GM19468 (cell line): ENCODE data around the gene POPDC2.

Experiments used
- ATAC-seq: cut with Tn5 transposase; IDR thresholded peaks from one replicate; pipeline ENCODE4 v1.9.1; 2021; ENCODE audit warnings: mild to moderate bottlenecking, moderate library complexity, moderate number of reproducible peaks; ENCODE audit not compliant: unreplicated experiment; ENCODE audit errors: extremely low read depth

POPDC2 gene

DNA sequence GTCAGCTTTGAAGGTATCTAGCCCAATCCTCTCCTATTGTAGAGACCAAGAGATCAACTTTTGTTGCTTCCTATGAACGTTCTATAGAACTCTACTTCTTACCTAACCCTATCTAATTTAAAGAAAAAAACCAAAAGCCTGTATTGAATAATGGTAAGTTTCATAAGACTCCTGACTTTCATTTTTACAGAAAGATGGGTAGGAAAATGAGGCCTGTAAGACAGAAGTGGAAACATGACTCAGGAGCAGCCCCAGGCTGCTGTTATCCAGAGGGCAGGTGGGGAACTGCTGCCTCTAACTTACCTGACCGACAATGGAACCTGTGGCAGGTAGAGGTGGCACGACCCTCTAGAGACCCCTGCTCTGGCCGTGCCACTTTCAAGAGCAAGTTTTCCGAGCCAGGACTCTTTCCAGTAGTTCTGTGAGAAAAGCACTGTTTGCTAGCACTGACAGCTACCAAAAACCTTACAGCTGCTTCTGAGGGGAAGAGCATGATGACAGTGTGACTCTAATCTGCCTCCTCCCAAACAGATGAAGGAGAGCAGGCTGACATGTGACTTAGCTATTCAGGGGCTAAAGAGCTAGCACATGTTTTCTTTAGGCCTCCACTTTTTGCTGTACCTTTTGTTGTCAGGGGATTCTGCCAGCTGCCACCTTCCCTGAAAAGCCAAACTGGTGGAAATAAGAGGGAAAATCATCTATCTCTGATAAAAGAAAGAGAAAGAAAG, 17.5 kb downstream of the POPDC2 start:
- no peak for ATAC-seq

GRCh38 chr3:119641416-119641815, 19.0 kb downstream of the POPDC2 start:
- no peak for ATAC-seq

DNA sequence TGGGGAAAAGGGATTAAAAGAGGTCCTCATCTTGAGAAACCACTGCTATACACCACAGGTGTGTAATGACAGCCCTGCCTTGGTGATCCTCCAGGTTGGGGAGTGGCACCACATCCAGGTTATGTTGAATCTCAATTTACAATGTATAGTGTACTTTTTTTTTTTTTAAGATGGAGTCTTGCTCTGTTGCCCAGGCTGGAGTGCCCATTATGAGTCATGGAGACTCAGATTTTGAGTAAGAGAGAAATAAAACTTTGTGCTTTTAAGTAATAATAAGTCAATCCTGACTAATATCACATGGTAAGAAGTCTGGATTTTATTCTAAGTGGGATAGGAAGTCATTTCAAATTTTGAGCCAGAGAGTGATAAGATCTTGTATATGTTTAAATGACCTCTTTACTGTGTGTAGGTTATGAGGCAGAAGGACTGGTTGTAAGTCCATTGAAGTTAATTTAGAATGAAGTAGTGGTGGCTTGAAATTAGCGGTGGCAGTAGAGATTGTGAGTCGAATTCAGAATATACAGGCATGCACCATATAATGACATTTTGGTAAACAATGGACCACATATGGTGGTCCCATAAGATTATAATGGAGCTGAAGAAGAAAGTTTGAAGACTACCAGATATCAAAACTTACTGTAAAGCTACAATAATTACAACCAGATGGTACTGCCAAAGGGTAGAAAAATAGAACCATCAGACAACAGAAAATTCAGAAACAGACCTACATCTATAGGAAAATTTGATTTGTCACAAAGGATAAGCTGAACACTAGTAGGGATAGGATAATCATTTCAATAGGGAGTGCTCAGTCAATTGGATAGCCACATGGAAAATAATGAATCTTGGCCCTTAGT, 20.7 kb downstream of the POPDC2 start:
- no peak for ATAC-seq

DNA sequence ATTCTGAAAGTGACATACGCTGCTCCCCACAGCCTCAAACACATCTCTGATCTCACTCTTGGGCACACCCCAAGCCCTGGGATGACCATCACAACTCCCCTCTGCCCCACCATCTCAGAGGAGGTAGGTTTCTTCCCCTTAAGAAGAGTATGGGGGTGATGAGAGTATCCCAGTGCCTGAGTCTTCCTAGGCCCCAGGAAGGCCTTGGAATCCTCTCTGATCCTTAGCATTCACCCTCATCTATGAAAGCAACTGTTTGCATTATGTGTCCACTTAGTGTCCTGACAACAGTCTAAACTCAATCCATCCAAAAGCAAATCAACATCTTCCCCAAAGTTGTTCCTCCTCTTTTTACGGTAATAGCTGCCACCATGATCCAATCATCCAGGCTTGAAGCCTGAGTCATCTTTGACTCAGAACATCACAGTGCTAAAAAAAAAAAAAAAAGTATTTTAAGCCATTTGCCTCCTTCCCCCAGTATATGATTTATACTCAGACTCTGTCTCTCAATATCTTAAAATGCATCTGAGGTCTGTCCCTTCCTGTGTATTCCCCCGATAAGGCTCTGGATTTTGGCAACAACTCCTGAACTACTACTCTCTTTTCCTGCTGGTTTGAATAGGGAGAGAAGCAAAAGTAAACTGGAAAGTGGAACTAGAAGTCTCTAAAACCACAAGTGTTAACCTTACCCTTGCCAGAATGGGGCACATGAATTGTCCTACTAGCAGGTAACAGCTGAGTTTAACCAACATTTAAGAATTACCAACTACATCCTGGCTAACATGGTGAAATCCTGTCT, 22.5 kb downstream of the POPDC2 start:
- peak; percentile 16 for ATAC-seq

GRCh38 chr3:119636891-119637611, 23.3 kb downstream of the POPDC2 start:
- ATAC-seq: no peak

GRCh38 chr3:119636249-119636648, 24.1 kb downstream of the POPDC2 start:
- no peak for ATAC-seq

DNA sequence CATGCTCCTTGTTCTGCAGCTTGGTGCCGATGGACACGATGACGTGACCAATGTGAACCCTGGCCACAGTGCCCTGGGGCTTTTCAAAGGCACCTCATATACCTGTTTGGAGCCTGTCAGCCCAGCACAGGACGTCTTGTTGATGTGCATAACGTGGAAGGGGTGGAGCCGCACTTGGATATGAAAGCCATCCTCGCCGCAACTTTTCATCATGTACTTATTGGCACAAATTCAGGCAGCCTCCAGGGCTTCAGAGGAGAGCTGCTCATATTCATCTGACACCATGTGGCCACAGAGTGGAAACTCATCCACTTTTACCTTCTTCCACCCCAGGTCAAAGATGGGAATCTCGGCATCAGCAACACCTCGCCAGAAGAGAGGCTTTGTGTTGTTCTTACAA, 24.7 kb downstream of the POPDC2 start:
- ATAC-seq: no peak

DNA sequence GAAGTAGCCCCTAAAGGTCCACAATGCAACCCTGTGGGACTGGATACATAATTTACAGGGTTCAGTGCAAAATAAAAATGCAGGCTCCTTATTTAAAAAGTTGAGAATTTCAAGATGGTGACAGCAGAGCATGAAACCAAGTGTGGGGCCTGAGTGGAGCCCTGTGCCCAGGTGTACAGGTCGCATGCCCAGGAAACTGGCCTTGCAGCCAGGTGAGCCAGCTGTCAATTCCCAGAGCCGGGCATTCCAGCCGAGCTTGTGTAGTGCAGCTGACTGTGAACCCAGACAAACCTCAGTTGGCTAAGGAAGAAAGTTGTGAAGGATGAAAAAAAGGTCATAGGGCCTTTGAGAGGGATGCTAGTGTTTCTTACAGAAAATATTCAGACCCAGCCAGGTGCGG, 27.6 kb downstream of the POPDC2 start:
- no peak for ATAC-seq

- no peak for ATAC-seq
Measured at GRCh38 chr3:119632216-119632615, 28.2 kb downstream of the POPDC2 start.

GRCh38 chr3:119631516-119631915, 28.9 kb downstream of the POPDC2 start:
- ATAC-seq: no peak

DNA sequence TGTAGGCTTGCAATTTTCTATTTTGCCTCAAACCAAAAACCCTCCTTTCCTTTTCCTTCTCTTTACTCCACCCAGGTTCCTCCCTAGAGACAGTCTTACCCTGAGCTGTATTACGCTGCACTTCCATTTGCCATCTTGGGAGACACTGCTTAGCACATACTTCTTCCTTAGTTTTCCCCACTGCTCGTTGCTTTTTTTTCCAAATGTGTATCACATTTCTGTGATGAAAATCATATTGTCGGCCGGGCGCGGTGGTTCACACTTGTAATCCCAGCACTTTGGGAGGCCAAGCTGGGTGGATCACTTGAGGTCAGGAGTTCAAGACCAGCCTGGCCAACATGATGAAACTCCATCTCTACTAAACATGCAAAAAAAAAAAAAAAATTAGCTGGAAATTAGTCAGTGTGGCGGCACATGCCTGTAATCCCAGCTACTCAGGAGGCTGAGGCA, 29.5 kb downstream of the POPDC2 start:
- no peak for ATAC-seq

DNA sequence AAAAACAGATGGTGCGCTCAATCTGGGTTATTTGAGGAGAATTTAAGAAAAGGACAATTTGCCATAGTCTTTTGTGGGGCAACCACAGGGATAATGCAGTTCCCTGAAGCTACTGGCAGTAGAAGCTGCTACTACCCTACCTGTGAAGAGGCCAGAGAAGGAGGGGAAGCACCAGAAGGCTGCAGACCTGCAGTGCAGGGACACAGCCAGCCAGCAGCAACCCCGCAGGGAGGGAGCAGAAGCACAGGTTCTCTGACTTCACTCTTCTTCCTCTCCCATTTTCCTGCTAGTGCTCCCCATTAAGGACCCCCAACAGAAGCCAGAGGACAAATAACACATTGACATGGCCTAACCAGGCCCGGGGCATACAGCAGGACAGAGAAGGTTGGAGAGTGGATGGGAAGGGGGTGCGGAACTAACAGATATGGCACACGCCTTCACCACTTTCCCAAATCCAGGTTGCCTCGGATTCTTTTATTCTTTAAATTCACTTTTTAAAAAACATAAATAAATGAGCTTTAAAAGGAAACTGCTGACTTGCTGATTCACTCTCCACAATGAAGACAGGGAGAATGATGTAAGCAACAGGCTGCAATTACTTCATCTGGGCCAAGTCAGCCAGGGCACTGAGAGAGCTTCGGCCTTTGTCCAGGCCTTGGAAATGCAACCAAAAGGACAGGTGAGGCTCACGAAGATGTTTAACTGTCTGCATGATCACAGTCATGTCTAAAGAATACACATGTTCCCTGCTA, 30.1 kb downstream of the POPDC2 start:
- ATAC-seq: no peak

DNA sequence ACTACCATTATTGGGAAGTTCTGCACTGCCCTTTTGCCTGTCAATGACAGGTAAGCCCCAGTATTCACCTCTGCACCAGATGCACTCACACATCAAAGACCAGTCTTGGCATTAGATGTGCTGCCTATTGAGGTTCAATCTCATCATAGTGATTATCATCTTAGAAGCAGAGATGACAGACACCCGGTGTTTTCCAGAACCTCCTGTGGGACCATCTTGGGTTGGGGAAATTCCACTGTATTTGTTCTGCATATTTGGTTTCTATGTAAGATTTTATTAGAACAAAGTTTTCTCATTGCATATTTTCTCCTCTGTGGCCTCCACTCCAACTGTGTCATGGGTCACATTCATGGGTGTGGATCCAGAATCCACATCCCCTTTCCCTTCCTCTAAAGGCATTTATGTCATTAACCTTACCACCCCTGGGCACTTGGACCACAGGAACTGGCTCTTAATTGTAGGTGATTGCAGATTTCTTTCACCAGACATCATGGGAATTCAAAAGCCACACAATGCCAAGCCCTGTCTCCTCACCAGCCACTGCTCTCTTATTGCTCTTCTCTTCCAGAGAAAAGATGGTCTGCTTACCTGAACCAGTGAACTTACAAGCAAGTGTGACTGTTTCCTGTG, 31.5 kb downstream of the POPDC2 start:
- ATAC-seq: no peak

- no peak for ATAC-seq
Measured at GRCh38 chr3:119628390-119628789, 32.0 kb downstream of the POPDC2 start.

- peak; percentile 23 for ATAC-seq
Measured at GRCh38 chr3:119627461-119627860, 32.9 kb downstream of the POPDC2 start.

GRCh38 chr3:119626196-119626595, 34.2 kb downstream of the POPDC2 start:
- ATAC-seq: no peak

DNA sequence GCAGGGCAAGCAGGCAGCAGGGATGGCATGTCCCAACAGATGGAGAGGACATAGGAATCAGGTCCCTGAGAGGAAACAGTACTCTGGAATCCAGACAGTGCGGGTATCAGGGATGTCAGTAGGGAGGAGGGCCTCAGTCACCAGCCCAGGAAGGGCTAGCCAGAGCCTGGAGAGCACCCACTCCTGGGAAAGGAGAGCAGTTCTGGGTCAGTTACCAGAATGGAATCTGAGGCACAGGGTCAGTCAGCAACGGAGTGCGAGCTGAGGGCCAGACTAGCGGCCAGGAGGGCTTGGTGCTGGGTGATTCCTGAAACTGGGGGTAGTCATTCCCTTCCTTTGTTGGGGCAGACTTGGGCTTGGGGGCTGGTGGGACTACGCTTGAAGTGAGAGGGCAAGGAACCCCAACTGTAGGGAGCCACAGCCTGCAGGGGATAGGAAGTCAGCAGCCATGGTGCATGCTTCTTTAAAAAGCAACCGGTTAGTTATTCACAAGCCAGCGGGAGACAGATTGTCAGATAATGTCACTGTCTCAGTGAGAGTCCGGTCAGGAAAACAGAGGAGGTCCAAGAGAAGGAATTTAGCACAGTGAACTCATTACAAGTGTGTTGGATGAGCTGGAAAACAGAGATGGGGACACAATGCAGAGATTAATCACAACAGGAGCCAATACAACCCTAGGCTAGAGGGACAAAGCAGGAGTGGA, 34.8 kb downstream of the POPDC2 start:
- ATAC-seq: no peak

- no peak for ATAC-seq
Measured at GRCh38 chr3:119624002-119624720, 36.2 kb downstream of the POPDC2 start.
